LNCaP clone FGC (cell line): ENCODE data around the gene PTPA.
"Not testable (repeated sequence)": the region's sequence is repeated elsewhere in the genome, so short reads cannot be mapped to it uniquely, and the experiment has no call there.

Experiments used
- DNase-seq: peaks from one replicate; pipeline ENCODE4 v3.0.0-alpha.2; 2011; ENCODE audit warnings: low read depth
- H3K4me3 ChIP-seq: 2 replicates; pipeline ENCODE4 v1.5.1; 2011; ENCODE audit warnings: mild to moderate bottlenecking, low read depth, low read length, control low read depth
- CTCF ChIP-seq: IDR thresholded peaks from 2 replicates; pipeline ENCODE4 v1.5.1; 2012; ENCODE audit warnings: mild to moderate bottlenecking; ENCODE audit not compliant: control insufficient read depth, insufficient read depth; ENCODE audit errors: extremely low read depth

PTPA gene

DNA sequence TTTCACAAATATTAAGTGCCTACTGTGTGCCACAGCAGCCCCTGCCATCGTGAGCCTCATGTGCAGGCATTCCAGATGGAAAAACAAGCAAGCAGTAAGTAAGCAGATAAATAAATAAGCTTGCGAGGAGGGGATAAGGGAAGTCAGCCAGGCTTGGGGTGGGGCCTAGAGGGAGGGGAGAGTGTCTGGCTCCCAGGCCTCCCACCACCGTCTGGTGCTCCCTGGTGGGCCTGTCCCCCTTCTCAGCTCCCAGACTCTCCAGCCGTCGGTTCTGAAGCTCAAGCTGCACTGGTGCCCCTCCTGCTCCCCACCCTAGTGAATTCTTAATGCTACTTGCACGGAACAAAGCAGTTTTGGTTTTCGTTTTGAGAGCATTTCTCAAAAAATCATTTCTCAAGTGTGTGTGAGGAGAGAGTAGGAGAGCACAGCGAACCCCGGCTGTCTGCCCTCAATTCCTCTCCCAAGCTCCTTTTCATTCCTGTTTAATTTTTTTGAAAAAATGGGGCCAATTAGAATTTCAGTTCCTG, 73.4 kb downstream of the PTPA start:
- TF ChIP-seq CTCF: no peak
- H3K4me3 ChIP-seq: no peak overlapping the region
- no peak for DNase-seq

- no peak for DNase-seq
- H3K4me3 ChIP-seq: no peak overlapping the region
- no peak for TF ChIP-seq CTCF
Observed at GRCh38 chr9:129185402-129185801, 74.2 kb downstream of the PTPA start.

DNA sequence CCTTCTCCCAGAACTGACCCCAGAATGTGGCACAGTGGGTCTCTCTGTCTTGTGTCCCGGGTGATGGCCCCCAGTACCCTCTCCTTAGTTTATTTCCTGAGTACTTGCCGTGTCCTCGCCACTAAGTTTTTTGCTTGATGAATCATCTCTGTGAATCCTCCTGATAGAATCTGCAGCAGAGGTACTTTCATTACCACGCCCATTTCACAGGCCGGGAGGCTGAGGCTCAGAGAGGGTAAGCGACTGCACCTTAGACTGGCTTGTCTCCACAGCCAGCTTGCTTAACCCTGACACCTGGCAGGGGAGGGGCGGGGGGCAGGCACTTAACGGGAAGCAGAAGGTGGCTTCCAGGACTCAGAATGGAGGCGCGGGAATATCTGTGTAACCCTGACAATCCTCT, 74.8 kb downstream of the PTPA start:
- DNase-seq: no peak
- H3K4me3 ChIP-seq: no peak overlapping the region
- TF ChIP-seq CTCF: no peak

DNA sequence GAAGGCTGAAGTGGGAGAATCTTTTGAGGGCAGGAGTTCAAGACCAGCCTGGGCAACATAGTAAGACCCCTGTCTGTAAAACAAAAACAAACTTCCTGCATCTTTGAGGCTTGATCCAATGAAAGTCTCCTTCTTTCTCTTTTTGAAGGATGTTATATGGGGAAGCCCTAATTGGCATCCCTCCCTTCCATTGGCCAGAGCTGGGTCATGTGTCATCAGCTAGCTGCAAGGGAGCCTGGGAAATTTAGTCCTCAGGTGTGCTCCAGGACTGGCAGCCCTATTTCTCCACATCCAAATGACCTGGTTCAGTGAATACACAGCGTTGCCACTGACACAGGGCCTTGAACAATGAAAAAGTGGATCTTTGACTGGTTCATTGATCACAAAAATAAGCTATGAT, 75.8 kb downstream of the PTPA start:
- no peak for DNase-seq
- H3K4me3 ChIP-seq: no peak overlapping the region
- TF ChIP-seq CTCF: no peak

DNA sequence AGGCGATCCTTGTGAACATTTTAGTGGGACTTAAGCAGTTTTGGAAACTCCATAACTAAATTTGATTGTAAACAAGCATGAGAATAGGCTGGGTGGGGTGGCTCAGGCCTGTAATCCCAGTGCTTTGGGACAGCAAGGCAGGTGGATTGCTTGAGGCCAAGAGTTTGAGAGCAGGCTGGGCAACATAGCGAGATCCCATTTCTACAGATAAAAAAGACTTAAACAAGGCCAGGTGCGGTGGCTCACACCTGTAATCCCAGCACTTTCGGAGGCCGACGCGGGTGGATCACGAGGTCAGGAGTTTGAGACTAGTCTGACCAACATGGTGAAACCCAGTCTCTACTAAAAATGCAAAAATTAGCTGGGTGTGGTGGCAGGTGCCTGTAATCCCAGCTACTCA, 78.8 kb downstream of the PTPA start:
- H3K4me3 ChIP-seq, DNase-seq: not testable (repeated sequence)

GRCh38 chr9:129191234-129191633, 80.0 kb downstream of the PTPA start:
- no peak for TF ChIP-seq CTCF
- DNase-seq: no peak
- H3K4me3 ChIP-seq: no peak overlapping the region

GRCh38 chr9:129193655-129194054, 82.4 kb downstream of the PTPA start:
- no peak for TF ChIP-seq CTCF
- no peak overlapping the region for H3K4me3 ChIP-seq
- DNase-seq: no peak
